GM21619 (cell line): Measurements from ENCODE around the gene CYTH1.
"Not testable (repeated sequence)": the region's sequence is repeated elsewhere in the genome, so short reads cannot be mapped to it uniquely, and the experiment has no call there.

Experiments used
- ATAC-seq: cut with Tn5 transposase; IDR thresholded peaks from one replicate; pipeline ENCODE4 v1.9.1; 2021; ENCODE audit not compliant: unreplicated experiment

The CYTH1 gene

DNA sequence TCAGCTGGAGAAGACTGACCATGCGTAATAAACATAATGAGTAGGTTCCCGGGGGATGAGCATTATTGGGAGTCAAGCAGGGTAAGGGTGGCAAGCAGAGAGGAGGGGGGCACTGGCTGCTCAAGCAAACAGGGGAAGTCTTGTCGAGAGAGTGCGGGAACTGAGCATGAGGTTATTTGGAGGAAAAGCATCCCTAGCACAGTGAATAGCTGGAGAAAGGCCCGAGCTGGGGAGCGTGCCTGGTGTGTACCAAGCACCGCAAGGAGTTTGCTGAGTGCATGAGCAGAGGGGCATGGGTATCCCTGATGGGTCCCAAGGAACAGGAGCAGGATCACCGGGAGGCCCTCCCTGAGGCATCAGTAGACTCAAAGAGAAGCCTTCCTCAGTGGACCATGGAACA lies 17.2 kb downstream of the CYTH1 start:
- ATAC-seq, result no peak

- ATAC-seq, result no peak
Observed at GRCh38 chr17:78763561-78763960, 18.5 kb downstream of the CYTH1 start.

DNA sequence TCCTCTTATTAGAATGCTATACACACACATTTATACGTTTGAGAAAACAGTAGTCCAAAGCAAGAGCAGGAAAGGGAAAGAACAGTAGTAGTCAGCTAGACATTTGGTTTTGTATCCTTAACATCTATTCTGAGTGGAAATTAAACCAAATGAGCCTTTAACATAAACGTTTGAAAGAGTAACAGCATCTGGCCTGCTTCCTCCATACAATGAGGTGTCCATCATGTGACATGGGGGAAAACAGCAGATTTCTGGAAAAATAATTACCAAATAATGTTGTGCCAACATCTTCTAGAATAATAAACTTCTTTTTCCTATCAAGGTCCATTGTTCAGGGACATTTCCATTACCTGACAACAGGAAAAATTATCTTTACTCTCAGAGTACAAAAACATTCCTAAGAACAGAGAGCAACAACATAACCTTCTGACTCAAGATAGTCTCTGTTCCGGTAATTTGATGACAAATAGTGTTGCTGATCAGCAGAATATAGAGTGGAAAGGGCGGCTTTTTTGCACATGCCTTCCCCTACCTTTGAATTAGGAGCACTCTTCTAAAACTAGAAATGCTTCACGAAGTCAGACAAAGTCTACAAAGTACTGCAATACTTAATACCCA lies 20.2 kb downstream of the CYTH1 start:
- ATAC-seq, result no peak

- ATAC-seq, result no peak
Observed at GRCh38 chr17:78759969-78760352, 22.1 kb downstream of the CYTH1 start.

DNA sequence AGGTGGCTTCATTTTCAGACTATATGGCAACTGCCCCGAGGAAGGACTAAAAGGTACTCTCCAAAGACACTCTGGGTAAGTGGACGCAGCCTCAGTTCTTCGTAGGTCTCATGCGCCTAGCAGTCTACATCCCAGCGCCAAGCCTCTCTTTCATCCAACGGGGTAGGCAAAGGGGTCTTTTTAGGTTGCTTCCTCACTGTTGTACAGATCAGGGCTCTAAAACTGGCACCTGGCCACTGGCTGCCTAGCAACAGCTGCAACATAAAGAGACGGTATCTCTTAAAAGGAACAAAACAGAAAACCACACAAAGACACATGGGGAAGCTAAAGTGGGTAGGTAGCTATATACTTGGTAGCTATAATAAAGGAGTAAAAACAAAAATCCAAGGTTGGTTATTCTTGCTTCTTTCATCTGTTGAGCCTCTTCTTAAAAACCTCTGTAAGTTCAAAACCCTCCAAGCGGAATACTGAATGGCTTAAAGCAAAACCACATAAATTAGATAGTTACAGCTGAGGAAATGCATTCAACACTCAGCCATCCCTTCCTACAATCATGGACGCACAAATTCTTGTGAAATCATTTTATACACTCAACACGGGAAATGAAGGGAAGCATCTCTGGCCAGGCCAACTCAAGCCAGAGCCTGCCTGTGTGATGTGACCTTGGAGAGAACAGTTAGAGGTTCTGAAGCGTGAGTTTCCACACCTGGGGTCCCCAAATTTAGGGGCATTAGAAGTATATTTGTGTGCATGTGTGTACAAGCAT lies 22.7 kb downstream of the CYTH1 start:
- no peak for ATAC-seq

DNA sequence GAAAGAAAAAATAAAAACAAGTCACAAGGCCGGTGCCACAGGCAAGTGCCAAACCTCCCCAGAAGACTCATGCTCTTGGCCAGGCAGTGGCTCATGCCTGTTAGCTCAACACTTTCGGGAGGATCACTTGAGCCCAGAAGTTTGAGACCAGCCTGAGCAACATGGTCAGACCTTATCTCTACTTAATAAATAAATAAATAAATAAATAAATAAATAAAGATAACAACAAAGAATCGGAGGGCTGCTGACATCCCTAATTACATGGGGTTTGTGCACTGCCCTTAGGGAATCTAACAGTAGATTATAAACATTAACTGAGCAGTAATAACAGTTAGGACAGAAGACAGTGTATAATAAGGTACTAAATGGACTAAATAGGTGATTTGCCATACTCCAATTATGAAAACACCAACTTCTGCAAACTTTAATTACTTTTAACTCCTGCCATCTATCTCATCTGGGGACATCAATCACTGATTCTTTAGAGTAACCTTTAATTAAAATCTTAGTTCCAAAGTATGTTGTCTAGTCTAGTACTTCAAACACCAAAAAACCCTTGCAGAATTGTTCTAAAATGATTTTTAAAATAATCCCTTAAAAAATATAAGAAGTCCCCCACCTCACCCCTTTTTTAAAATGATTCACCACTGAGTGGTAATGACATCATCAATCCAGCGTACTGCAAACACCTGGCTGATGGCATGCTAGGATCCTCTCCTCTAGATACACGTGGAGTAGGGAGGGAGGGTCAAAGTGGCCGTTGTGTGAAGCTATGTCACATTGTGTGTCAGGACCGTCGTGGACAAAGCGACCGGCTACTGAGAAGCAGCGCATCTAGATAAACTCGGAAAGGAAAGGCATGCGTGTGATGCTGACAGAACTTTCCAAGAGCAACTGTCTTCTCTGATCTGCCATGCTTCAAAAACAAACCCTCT lies 28.5 kb downstream of the CYTH1 start:
- no peak for ATAC-seq

DNA sequence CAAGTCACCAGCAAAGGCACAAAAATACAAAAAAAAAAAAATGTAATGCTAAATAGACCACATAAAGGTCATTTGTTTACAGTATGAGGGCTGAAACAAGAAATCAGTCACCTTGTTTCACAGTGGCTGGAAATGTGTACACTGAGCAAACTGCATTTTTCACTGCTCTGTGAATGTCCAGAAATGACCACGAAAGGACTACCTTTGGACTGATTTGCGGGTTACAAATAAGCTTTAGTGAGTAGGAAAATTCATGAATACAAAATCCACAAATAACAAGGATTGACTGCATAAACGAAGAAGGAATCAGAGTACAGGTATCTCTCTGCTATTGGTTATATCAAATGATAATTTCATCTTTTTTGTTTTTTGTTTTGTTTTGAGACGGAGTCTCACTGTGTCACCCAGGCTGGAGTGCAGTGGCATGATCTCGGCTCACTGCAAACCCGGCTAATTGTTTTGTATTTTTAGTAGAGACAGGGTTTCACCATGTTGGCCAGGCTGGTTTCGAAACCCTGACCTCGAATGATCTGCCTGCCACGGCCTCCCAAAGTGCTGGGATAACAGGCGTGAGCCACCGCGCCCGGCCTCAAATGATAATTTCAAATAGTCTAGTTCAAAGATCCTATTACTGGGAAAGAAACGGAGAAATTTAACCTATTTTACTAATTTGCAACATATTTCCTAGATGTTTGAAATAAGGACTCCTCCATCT lies 30.5 kb downstream of the CYTH1 start:
- no peak for ATAC-seq

DNA sequence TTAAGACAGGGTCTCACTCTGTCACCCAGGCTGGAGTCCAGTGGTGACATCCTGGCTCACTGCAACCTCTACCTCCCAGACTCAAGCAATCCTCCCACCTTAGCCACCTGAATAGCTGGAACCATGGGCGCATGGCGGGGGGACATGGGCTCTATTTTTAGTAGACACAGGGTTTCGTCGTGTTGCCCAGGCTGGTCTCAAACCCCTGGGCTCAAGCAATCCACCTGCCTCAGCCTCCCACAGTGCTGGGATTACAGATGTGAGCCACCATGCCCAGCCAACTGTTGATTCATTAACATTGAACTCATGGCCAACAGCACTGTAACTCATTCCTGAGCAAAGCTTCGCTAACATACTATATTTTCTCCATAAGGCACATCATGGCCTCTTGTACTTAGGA lies 31.1 kb downstream of the CYTH1 start:
- not testable (repeated sequence) for ATAC-seq

GRCh38 chr17:78748730-78749317 lies 33.2 kb downstream of the CYTH1 start:
- ATAC-seq, result peak; percentile 46

DNA sequence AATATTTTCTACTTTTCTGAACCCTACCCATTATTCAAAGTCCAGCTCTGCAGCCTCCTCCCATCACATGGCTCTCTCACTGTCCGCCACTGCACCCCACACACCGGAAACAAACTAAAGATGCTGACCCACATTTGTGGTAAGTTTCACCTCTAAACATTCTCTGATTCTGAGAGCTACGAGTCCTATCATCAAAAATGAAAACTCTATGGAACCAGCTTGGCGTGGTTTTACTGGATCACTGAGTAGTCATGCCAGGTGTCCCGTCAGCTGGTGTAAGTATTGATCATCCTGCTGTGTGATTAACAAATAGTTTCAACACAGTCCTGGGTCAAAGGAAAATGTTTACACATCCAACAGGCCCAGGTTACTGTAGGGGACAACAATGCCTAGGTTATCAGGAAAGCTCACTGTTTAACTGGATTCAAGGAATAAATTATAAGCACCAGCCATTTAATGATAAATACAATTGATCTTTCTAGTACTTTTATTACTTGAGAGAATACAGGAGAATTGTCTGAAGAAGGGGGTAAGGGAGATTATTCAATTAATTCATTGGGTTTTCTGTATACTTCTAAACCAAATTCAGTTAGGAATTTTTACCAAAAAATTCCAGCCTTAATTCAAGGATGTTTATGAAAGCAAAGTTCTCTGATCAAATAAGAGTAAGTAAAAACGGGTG lies 33.9 kb downstream of the CYTH1 start:
- peak; percentile 60 for ATAC-seq

DNA sequence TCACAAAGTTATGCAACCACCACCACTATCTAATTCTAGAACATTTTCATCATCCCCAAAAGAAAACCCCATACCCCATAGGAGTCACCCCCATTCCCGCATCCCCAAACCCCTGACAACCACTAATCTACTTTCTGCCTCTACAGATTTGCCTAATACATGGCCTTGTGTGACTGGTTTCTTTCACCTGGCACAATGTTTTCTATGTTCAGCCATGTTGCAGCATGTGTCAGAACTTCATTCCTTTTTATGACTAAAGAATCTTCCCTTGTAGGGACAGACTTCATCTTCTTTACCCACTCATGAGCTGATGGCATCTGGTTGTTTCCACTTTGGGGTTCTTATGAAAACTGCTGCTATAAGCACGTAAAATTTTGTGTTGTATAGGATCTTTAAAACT lies 34.6 kb downstream of the CYTH1 start:
- ATAC-seq, result no peak

DNA sequence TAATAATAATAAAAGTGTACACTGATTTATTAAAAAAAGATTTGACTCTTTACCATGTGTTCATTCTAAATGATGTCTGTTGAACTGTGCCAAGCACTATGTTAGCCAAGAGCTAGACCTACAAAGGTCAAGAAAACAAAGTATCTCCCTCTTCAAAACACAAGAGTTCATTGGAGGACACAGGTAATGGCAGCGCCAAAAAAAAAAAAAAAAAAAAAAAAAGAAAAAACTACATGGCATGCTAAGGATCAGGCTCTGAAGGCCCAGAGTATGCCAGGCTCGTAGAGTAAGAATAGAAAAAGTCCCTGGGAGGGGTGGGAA lies 35.2 kb downstream of the CYTH1 start:
- no peak for ATAC-seq

- no peak for ATAC-seq
Observed at GRCh38 chr17:78746263-78746948, 35.7 kb downstream of the CYTH1 start.

DNA sequence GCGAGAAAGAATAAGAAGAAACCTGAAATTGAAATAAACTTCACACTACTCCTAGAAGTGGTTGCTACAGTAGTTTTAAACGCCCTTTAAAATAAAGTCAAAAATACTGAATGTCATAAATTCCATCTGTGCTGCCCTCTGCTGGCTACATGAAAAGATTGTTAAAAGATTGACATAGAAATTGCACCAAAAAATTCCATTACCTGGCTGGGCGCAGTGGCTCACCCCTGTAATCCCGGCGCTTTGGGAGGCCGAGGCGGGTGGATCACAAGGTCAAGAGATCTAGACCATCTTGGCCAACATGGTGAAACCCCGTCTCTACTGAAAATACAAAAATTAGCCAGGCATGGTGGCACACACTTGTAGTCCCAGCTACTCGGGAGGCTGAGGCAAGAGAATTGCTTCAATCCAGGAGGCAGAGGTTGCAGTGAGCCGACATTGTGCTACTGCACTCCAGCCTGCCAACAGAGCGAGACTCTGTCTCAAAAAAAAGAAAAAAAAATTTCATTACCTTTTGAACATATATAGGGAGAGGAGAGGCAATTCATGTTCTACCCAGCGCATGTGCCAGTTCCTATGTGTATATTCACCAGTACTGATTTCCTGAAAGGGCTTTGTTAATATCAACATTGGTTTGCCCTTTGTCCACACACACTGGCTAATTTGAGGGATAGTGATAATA lies 36.5 kb downstream of the CYTH1 start:
- no peak for ATAC-seq

- no peak for ATAC-seq
Observed at GRCh38 chr17:78742901-78743300, 39.2 kb downstream of the CYTH1 start.

DNA sequence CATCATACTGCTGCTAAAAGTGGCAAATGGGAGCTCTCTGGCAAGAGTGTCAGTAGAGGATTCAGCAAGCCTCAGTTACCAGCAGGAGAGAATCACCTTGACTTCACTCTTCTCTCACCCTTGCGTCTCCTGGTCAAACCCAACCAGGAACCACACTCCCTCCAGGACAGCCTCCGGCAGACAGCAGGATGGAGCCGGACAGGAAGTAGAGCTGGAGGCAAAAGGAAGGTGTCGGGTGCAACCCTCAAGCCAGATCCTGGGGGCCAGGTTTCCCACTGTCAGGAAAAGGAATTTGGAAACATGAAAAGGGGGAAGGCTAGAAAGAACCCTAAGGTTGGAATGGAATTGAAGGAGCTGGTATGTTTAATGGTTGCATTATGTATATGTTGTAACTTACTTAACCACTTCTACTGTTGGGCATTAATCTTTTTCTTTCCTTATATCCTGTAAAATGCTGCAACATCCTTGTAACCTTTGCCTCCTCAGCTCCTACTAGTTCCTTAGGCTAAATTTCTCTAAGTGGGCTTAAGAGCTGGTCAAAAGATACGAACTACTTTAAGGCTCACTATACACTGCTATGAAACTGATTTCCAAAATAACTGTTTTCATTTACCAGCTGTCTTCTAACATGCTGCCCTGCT lies 40.3 kb downstream of the CYTH1 start:
- no peak for ATAC-seq

DNA sequence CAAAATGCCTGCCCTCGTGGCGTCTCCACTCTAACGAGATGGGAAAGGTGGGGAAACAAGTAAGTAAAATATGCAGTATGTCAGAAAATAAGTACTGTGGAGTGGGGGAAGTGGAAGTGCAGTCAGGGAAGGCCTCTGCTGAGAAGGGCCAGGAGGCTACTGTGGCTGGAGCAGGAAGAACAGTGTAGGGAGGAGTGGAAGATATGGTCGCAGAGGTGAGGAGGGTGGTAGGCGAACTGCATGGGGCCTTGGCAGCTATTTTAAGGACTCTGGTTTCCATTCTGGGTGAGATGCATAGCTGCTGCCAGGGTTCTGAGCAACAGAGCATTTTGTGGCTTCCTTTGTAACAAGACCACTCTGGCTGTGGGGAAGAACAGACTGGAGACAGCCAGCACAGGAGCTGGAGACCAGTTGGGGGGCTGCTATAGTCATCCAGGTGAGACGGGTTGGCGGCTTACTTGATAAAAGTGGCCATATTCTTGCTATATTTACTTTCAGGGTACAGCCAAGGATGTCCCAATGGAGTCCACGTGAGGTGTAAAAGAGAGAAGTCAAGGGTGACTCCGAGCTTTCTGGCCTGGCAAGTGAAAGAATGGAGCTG lies 42.6 kb downstream of the CYTH1 start:
- ATAC-seq, result no peak

GRCh38 chr17:78738698-78739097 lies 43.4 kb downstream of the CYTH1 start:
- ATAC-seq, result no peak
